Progenitor cell of endocrine pancreas (in vitro differentiated cells): ENCODE results near the gene FXYD7. TPM values are rescaled to one million over a fixed set of nuclear protein-coding genes. Genes with fewer than 3 reads are reported as not detected.
"Not testable (repeated sequence)": the region's sequence is repeated elsewhere in the genome, so short reads cannot be mapped to it uniquely, and the experiment has no call there.

Experiments used
- DNase-seq: peaks from one replicate; pipeline ENCODE4 v3.0.0; 2021; ENCODE audit warnings: low spot score; ENCODE audit not compliant: unreplicated experiment
- H3K27ac Mint-ChIP-seq: 2 replicates; pipeline ENCODE4 v1.8.0; 2021; ENCODE audit warnings: mild to moderate bottlenecking, moderate library complexity, mixed read lengths
- H3K27me3 Mint-ChIP-seq: 2 replicates; pipeline ENCODE4 v1.8.0; 2021; ENCODE audit warnings: mixed read lengths
- H3K36me3 Mint-ChIP-seq: 2 replicates; pipeline ENCODE4 v1.8.0; 2022; ENCODE audit warnings: mixed read lengths; ENCODE audit not compliant: insufficient read depth
- H3K4me1 Mint-ChIP-seq: 2 replicates; pipeline ENCODE4 v1.8.0; 2021; ENCODE audit warnings: low read depth, mixed read lengths
- H3K4me3 Mint-ChIP-seq: 2 replicates; pipeline ENCODE4 v1.8.0; 2021; ENCODE audit warnings: low read depth, mild to moderate bottlenecking, moderate library complexity, mixed read lengths
- H3K9me3 Mint-ChIP-seq: 2 replicates; pipeline ENCODE4 v1.8.0; 2021; ENCODE audit warnings: low read depth, mixed read lengths
- CTCF ChIP-seq: fragments of 200-600 bp; sonication (generic); IDR thresholded peaks from one replicate; pipeline ENCODE4 v1.5.0; 2021; ENCODE audit warnings: antibody characterized with exemption, mild to moderate bottlenecking; ENCODE audit not compliant: unreplicated experiment
- total RNA-seq: library from RNA; stranded (reverse); gene quantifications from 2 replicates; pipeline ENCODE4 v1.2.1, GENCODE V29; 2021

FXYD7 gene
- total RNA-seq, 1 donor from 2014 or later = not detected

- no peak for TF ChIP-seq CTCF
- no peak for DNase-seq
- Mint-ChIP-seq H3K4me3 (no peak overlapping the region), H3K9me3 (no peaks in the 10 kb centered on the region), H3K27me3 (peaks cover 20% of the 10 kb centered on the region), H3K4me1 (peaks cover 8% of the 10 kb centered on the region), H3K27ac (no peak overlapping the region), H3K36me3 (no peaks in the 10 kb centered on the region)
These were observed 17.1 kb upstream of the FXYD7 start for GRCh38 chr19:35125749-35126623.

- H3K27ac Mint-ChIP-seq = no peak overlapping the region
- H3K36me3 Mint-ChIP-seq = no peaks in the 10 kb centered on the region
- H3K27me3 Mint-ChIP-seq = peaks cover 18% of the 10 kb centered on the region
- H3K4me3 Mint-ChIP-seq = no peak overlapping the region
- peaks cover 8% of the 10 kb centered on the region for H3K4me1 Mint-ChIP-seq
- TF ChIP-seq CTCF = no peak
- DNase-seq = no peak
- no peaks in the 10 kb centered on the region for H3K9me3 Mint-ChIP-seq
These were observed 16.5 kb upstream of the FXYD7 start for GRCh38 chr19:35126624-35126959.

DNA sequence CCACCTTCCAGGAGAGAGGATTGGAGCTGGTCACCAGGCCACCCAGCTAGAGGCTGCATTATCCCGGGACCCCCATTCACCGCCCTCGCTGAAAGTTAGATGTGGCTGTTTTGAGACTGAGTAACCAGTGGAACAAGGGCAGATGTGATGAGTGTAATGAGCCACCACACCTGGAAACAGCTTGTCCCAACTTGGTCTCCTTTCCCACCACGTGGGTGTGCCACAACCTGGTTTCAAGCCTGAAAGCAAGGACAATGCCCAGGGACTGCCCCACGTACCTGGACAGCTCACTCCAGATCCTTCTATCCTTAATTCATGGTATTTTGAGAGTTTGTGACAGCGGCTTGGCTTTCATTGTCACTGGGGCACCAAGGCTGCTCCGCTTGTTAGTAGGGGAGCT is 15.2 kb upstream of the FXYD7 start:
- no peak for TF ChIP-seq CTCF
- Mint-ChIP-seq H3K4me1 (peaks cover 8% of the 10 kb centered on the region), H3K9me3 (peaks cover 4% of the 10 kb centered on the region), H3K4me3 (no peak overlapping the region), H3K27me3 (peaks cover 15% of the 10 kb centered on the region), H3K27ac (no peak overlapping the region), H3K36me3 (no peaks in the 10 kb centered on the region)
- DNase-seq = no peak

GRCh38 chr19:35128398-35129057 is 14.5 kb upstream of the FXYD7 start:
- Mint-ChIP-seq H3K9me3 (peaks cover 4% of the 10 kb centered on the region), H3K27ac (no peak overlapping the region), H3K36me3 (no peaks in the 10 kb centered on the region), H3K4me1 (peaks cover 8% of the 10 kb centered on the region), H3K4me3 (no peak overlapping the region), H3K27me3 (peaks cover 18% of the 10 kb centered on the region)
- DNase-seq = no peak
- TF ChIP-seq CTCF = no peak

GRCh38 chr19:35129724-35130274 is 13.3 kb upstream of the FXYD7 start:
- not testable (repeated sequence) for H3K9me3 Mint-ChIP-seq, DNase-seq, H3K27ac Mint-ChIP-seq, H3K4me3 Mint-ChIP-seq, H3K36me3 Mint-ChIP-seq
- peaks cover 15% of the 10 kb centered on the region for H3K27me3 Mint-ChIP-seq
- H3K4me1 Mint-ChIP-seq = peaks cover 10% of the 10 kb centered on the region
